ENCODE results near the gene EGFL7.

- TF ChIP-seq CTCF (conservative IDR thresholded peaks at IDR 0.05 in 1 of 2, IDR thresholded peaks at IDR 0.05 in 1 of 2; ENCODE audit: low read depth in 1 of 2, low read length in 2 of 2) (no peak), EZH2 (IDR thresholded peaks at IDR 0.05; ENCODE audit: low read length, missing control alignments) (no peak)
Measured at GRCh38 chr9:136671254-136671614, 8.5 kb downstream of the EGFL7 start.

All from fibroblast of lung (primary cell).